ENCODE results near the gene CNGB1. TPM values are rescaled to one million over a fixed set of nuclear protein-coding genes. Genes with fewer than 3 reads are reported as not detected.
"Not testable (repeated sequence)": the region's sequence is repeated elsewhere in the genome, so short reads cannot be mapped to it uniquely, and the experiment has no call there.

The CNGB1 gene
- total RNA-seq, 2 experiments from 2014 or later: not detected

- peaks cover 14% of the 10 kb centered on the region for H3K4me1 Mint-ChIP-seq
- H3K4me3 Mint-ChIP-seq: no peak overlapping the region
- H3K9me3 Mint-ChIP-seq: no peaks in the 10 kb centered on the region
- POLR2A ChIA-PET: no interaction called here
- H3K36me3 Mint-ChIP-seq (ENCODE audit: low read depth): no peaks in the 10 kb centered on the region
- DNase-seq: no peak
- CTCF ChIA-PET: no interaction called here
- peaks cover 9% of the 10 kb centered on the region for H3K27me3 Mint-ChIP-seq
- H3K27ac Mint-ChIP-seq: no peak overlapping the region
These were observed 11.5 kb upstream of the CNGB1 start for GRCh38 chr16:57982385-57982784.

GRCh38 chr16:57981636-57982035 lies 10.7 kb upstream of the CNGB1 start:
- ChIA-PET POLR2A (no interaction called here), CTCF (no interaction called here)
- no peaks in the 10 kb centered on the region for H3K9me3 Mint-ChIP-seq
- H3K27ac Mint-ChIP-seq: no peak overlapping the region
- H3K4me3 Mint-ChIP-seq: no peak overlapping the region
- H3K36me3 Mint-ChIP-seq (ENCODE audit: low read depth): no peaks in the 10 kb centered on the region
- DNase-seq: no peak
- H3K27me3 Mint-ChIP-seq: peaks cover 9% of the 10 kb centered on the region
- peaks cover 14% of the 10 kb centered on the region for H3K4me1 Mint-ChIP-seq

- Mint-ChIP-seq H3K27me3 (peaks cover 2% of the 10 kb centered on the region), H3K36me3 (ENCODE audit: low read depth) (no peaks in the 10 kb centered on the region), H3K27ac (no peak overlapping the region), H3K4me3 (no peak overlapping the region), H3K9me3 (no peaks in the 10 kb centered on the region), H3K4me1 (peaks cover under 1% of the 10 kb centered on the region)
- DNase-seq: no peak
- ChIA-PET CTCF (no interaction called here), POLR2A (no interaction called here)
These were observed 8.2 kb upstream of the CNGB1 start for GRCh38 chr16:57979006-57979585.

- H3K36me3 Mint-ChIP-seq (ENCODE audit: low read depth); H3K4me3 Mint-ChIP-seq; POLR2A ChIA-PET; H3K9me3 Mint-ChIP-seq; DNase-seq; H3K27me3 Mint-ChIP-seq; H3K27ac Mint-ChIP-seq; H3K4me1 Mint-ChIP-seq: not testable (repeated sequence)
- CTCF ChIA-PET: interaction anchor here (1.6 kb wide), 1 partner anchor 79 kb away, joined by 3 read pairs; no protein-coding TSS in a partner anchor
These were observed 7.1 kb upstream of the CNGB1 start for GRCh38 chr16:57978070-57978465.

- peaks cover 5% of the 10 kb centered on the region for H3K27me3 Mint-ChIP-seq
- POLR2A ChIA-PET: no interaction called here
- H3K4me3 Mint-ChIP-seq: no peak overlapping the region
- CTCF ChIA-PET: interaction anchor here (0.9 to 1.6 kb wide), 3 partner anchors 22 to 79 kb away, joined by 3 read pairs; no protein-coding TSS in a partner anchor
- H3K4me1 Mint-ChIP-seq: no peaks in the 10 kb centered on the region
- DNase-seq: no peak
- no peak overlapping the region for H3K27ac Mint-ChIP-seq
- H3K9me3 Mint-ChIP-seq: no peaks in the 10 kb centered on the region
- H3K36me3 Mint-ChIP-seq (ENCODE audit: low read depth): no peaks in the 10 kb centered on the region
These were observed 6.6 kb upstream of the CNGB1 start for GRCh38 chr16:57977418-57978069.

- CTCF ChIA-PET: interaction anchor here (0.6 to 1.2 kb wide), 3 partner anchors 23 to 529 kb away, joined by 3 read pairs; no protein-coding TSS in a partner anchor
These were observed 5.4 kb upstream of the CNGB1 start for GRCh38 chr16:57976331-57976796.

GRCh38 chr16:57972306-57972705 lies 1.4 kb upstream of the CNGB1 start:
- no peaks in the 10 kb centered on the region for H3K9me3 Mint-ChIP-seq
- no peak overlapping the region for H3K4me3 Mint-ChIP-seq
- DNase-seq: no peak
- ChIA-PET CTCF (no interaction called here), POLR2A (no interaction called here)
- no peak overlapping the region for H3K27ac Mint-ChIP-seq
- no peaks in the 10 kb centered on the region for H3K36me3 Mint-ChIP-seq (ENCODE audit: low read depth)
- no peaks in the 10 kb centered on the region for H3K4me1 Mint-ChIP-seq
- peaks cover 9% of the 10 kb centered on the region for H3K27me3 Mint-ChIP-seq

More at GRCh38 chr16:57976331-57976796, 5.4 kb upstream of the CNGB1 start:
- Mint-ChIP-seq H3K9me3 (no peaks in the 10 kb centered on the region), H3K36me3 (ENCODE audit: low read depth) (no peaks in the 10 kb centered on the region), H3K27ac (no peak overlapping the region), H3K27me3 (peaks cover 3% of the 10 kb centered on the region), H3K4me1 (no peaks in the 10 kb centered on the region), H3K4me3 (no peak overlapping the region)
- POLR2A ChIA-PET: no interaction called here
- no peak for DNase-seq

GRCh38 chr16:57971848-57972247 lies 920 bp upstream of the CNGB1 start:
- Mint-ChIP-seq H3K27ac (no peak overlapping the region), H3K4me1 (no peaks in the 10 kb centered on the region), H3K36me3 (ENCODE audit: low read depth) (no peaks in the 10 kb centered on the region), H3K9me3 (no peaks in the 10 kb centered on the region), H3K4me3 (no peak overlapping the region), H3K27me3 (peaks cover 9% of the 10 kb centered on the region)
- ChIA-PET CTCF (no interaction called here), POLR2A (no interaction called here)
- DNase-seq: no peak

GRCh38 chr16:57970319-57970718 lies 609 bp downstream of the CNGB1 start:
- ChIA-PET CTCF (no interaction called here), POLR2A (no interaction called here)
- no peak overlapping the region for H3K4me3 Mint-ChIP-seq
- H3K4me1 Mint-ChIP-seq: no peaks in the 10 kb centered on the region
- no peak for DNase-seq
- no peaks in the 10 kb centered on the region for H3K36me3 Mint-ChIP-seq (ENCODE audit: low read depth)
- H3K27ac Mint-ChIP-seq: no peak overlapping the region
- H3K9me3 Mint-ChIP-seq: no peaks in the 10 kb centered on the region
- H3K27me3 Mint-ChIP-seq: peaks cover 9% of the 10 kb centered on the region

GRCh38 chr16:57969451-57970123 lies 1.3 kb downstream of the CNGB1 start:
- no peaks in the 10 kb centered on the region for H3K36me3 Mint-ChIP-seq (ENCODE audit: low read depth)
- H3K27ac Mint-ChIP-seq: no peak overlapping the region
- DNase-seq: no peak
- H3K9me3 Mint-ChIP-seq: no peaks in the 10 kb centered on the region
- H3K27me3 Mint-ChIP-seq: peaks cover 9% of the 10 kb centered on the region
- no peaks in the 10 kb centered on the region for H3K4me1 Mint-ChIP-seq
- no peak overlapping the region for H3K4me3 Mint-ChIP-seq
- CTCF ChIA-PET: interaction anchor here (0.7 kb wide), 1 partner anchor 691 kb away, joined by 4 read pairs; no protein-coding TSS in a partner anchor
- POLR2A ChIA-PET: no interaction called here

GRCh38 chr16:57967916-57968315 lies 3.0 kb downstream of the CNGB1 start:
- Mint-ChIP-seq H3K9me3 (no peaks in the 10 kb centered on the region), H3K4me3 (no peak overlapping the region), H3K27me3 (peaks cover 9% of the 10 kb centered on the region), H3K36me3 (ENCODE audit: low read depth) (no peaks in the 10 kb centered on the region), H3K27ac (no peak overlapping the region), H3K4me1 (no peaks in the 10 kb centered on the region)
- ChIA-PET POLR2A (no interaction called here), CTCF (no interaction called here)
- DNase-seq: no peak

- Mint-ChIP-seq H3K4me3 (no peak overlapping the region), H3K27ac (no peak overlapping the region), H3K36me3 (ENCODE audit: low read depth) (no peaks in the 10 kb centered on the region), H3K9me3 (no peaks in the 10 kb centered on the region), H3K27me3 (peaks cover 7% of the 10 kb centered on the region), H3K4me1 (no peaks in the 10 kb centered on the region)
- ChIA-PET POLR2A (no interaction called here), CTCF (no interaction called here)
- DNase-seq: no peak
These were observed 3.9 kb downstream of the CNGB1 start for GRCh38 chr16:57966986-57967385.

GRCh38 chr16:57966204-57966771 lies 4.6 kb downstream of the CNGB1 start:
- Mint-ChIP-seq H3K9me3 (no peaks in the 10 kb centered on the region), H3K27me3 (peaks cover 5% of the 10 kb centered on the region), H3K36me3 (ENCODE audit: low read depth) (no peaks in the 10 kb centered on the region), H3K4me3 (no peak overlapping the region), H3K27ac (no peak overlapping the region), H3K4me1 (no peaks in the 10 kb centered on the region)
- ChIA-PET POLR2A (no interaction called here), CTCF (no interaction called here)
- DNase-seq: no peak
